ENCODE measurements around the gene RAB3IL1.

- no peak for TF ChIP-seq EZH2phosphoT487 (conservative IDR thresholded peaks at IDR 0.05; ENCODE audit: low read length)
- no peak for TF ChIP-seq CTCF (IDR thresholded peaks at IDR 0.05; ENCODE audit: insufficient read depth, low read length, poor library complexity, severe bottlenecking)
Measured at GRCh38 chr11:61904539-61905048, 12.8 kb downstream of the RAB3IL1 start.

Measured in SU-DHL-6 (cell line).